Measurements from ENCODE around the gene ATP6V0C.
A peak's percentile ranks its signal among the peaks of the same experiment; 100 is the strongest.
"Not testable (repeated sequence)": the region's sequence is repeated elsewhere in the genome, so short reads cannot be mapped to it uniquely, and the experiment has no call there.

DNA sequence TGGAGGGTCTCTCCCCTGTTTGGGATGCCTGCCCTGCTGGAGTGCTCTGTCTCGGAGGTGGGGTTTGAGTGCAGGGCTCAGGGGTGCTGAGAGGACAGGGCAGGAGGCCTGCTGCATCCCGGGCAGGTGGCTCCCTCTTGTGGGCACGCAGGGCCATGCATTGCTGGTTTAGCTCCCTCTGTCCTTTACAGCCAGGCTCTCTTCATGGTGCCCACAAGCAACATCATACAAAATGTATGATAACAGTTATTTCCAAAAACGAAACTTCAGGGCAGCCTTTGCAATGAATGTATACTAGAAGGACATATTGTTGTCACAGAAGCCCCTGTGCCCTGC is 47.0 kb downstream of the ATP6V0C start:
- peak; percentile 0 for TF ChIP-seq CTCF (IDR thresholded peaks at IDR 0.05; ENCODE audit: insufficient read depth, low read length)
- TF ChIP-seq GABPA (IDR thresholded peaks at IDR 0.05; ENCODE audit: low read depth); POLR2AphosphoS5 (IDR thresholded peaks at IDR 0.05; ENCODE audit: low read depth); SPI1 (IDR thresholded peaks at IDR 0.05; ENCODE audit: borderline replicate concordance, low read depth): not testable (repeated sequence)
- TF ChIP-seq, protein P1, sequence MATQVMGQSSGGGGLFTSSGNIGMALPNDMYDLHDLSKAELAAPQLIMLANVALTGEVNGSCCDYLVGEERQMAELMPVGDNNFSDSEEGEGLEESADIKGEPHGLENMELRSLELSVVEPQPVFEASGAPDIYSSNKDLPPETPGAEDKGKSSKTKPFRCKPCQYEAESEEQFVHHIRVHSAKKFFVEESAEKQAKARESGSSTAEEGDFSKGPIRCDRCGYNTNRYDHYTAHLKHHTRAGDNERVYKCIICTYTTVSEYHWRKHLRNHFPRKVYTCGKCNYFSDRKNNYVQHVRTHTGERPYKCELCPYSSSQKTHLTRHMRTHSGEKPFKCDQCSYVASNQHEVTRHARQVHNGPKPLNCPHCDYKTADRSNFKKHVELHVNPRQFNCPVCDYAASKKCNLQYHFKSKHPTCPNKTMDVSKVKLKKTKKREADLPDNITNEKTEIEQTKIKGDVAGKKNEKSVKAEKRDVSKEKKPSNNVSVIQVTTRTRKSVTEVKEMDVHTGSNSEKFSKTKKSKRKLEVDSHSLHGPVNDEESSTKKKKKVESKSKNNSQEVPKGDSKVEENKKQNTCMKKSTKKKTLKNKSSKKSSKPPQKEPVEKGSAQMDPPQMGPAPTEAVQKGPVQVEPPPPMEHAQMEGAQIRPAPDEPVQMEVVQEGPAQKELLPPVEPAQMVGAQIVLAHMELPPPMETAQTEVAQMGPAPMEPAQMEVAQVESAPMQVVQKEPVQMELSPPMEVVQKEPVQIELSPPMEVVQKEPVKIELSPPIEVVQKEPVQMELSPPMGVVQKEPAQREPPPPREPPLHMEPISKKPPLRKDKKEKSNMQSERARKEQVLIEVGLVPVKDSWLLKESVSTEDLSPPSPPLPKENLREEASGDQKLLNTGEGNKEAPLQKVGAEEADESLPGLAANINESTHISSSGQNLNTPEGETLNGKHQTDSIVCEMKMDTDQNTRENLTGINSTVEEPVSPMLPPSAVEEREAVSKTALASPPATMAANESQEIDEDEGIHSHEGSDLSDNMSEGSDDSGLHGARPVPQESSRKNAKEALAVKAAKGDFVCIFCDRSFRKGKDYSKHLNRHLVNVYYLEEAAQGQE (IDR thresholded peaks at IDR 0.05; ENCODE audit: insufficient replicate concordance, low read depth), result not testable (repeated sequence)
